ENCODE data around the gene SYN1. TPM values are rescaled to one million over a fixed set of nuclear protein-coding genes. Genes with fewer than 3 reads are reported as not detected.

The SYN1 gene

Small RNAs within 50 kb of the gene (small RNA-seq; reads per million reads assigned to genes)
- gene MIR4769 (ENCODE audit: insufficient read depth), result not detected

Data from mesendoderm (in vitro differentiated cells).